Hepatocyte (in vitro differentiated cells): ENCODE data around the gene DNAAF9.

Experiments used
- EZH2 ChIP-seq: fragments of 200-600 bp; sonication (generic); IDR thresholded peaks from 2 replicates; pipeline ENCODE4 v1.6.1; 2016; ENCODE audit warnings: antibody characterized with exemption, mild to moderate bottlenecking, borderline replicate concordance
- EZH2phosphoT487 ChIP-seq: fragments of 200-600 bp; sonication (generic); IDR thresholded peaks from one replicate; pipeline ENCODE4 v1.6.1; 2018; ENCODE audit warnings: antibody characterized with exemption, mild to moderate bottlenecking, low read depth, moderate library complexity; ENCODE audit not compliant: unreplicated experiment, severe bottlenecking
- TF ChIP-seq, protein P1 (sequence below): fragments of 200-600 bp; sonication (generic); IDR thresholded peaks from 2 replicates; pipeline ENCODE4 v1.5.1; 2016; ENCODE audit warnings: antibody characterized with exemption, mild to moderate bottlenecking; ENCODE audit not compliant: poor library complexity

DNA sequence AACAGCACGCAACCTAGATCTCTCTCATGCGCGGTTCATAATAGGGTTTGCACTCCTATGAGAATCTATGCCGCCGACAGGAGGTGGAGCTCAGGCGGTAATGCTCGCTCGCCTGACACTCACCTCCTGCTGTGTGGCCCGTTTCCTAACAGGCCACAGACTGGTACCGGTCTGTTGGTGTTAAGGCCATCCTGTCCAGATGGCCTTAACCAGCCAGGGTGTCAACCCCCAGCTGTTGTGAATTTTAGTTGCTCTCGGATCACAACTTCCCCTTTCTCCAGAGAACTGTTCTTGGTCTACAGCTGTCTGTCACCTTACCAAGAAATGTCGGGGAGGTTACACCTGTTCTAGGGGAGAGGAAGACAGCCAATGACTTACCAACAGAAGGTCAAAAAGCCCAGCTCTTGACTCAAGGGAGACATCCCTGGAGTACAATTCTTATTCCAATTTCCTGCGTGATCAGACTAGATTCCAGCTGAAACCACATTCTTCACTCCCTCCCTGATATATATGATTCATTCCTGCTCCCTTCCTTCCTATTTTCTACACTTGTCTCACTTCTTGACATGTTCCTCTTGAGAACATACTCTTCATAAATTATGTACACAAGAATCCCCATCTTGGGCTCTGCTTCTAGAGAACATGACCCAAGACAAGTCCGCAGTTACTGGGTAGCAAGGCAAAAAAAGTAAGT is 23.1 kb upstream of the DNAAF9 start:
- TF ChIP-seq, protein P1, sequence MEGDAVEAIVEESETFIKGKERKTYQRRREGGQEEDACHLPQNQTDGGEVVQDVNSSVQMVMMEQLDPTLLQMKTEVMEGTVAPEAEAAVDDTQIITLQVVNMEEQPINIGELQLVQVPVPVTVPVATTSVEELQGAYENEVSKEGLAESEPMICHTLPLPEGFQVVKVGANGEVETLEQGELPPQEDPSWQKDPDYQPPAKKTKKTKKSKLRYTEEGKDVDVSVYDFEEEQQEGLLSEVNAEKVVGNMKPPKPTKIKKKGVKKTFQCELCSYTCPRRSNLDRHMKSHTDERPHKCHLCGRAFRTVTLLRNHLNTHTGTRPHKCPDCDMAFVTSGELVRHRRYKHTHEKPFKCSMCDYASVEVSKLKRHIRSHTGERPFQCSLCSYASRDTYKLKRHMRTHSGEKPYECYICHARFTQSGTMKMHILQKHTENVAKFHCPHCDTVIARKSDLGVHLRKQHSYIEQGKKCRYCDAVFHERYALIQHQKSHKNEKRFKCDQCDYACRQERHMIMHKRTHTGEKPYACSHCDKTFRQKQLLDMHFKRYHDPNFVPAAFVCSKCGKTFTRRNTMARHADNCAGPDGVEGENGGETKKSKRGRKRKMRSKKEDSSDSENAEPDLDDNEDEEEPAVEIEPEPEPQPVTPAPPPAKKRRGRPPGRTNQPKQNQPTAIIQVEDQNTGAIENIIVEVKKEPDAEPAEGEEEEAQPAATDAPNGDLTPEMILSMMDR: no peak
- no peak for TF ChIP-seq EZH2phosphoT487
- TF ChIP-seq EZH2: no peak
